Esophagus muscularis mucosa (tissue), 4 donors: Measurements from ENCODE around the gene PLXNB3. TPM values are rescaled to one million over a fixed set of nuclear protein-coding genes. Genes with fewer than 3 reads are reported as not detected.
A peak's percentile ranks its signal among the peaks of the same experiment; 100 is the strongest.

Source experiments
- DNase-seq: peaks from one replicate; pipeline ENCODE4 v3.0.0-alpha.2; 2017; ENCODE audit errors: extremely low spot score
- H3K27ac ChIP-seq, 4 donors: fragments of 200-600 bp; sonication (generic); replicated peaks in 1 of 4; 1 replicate in 3 of 4; 2 replicates in 1 of 4; pipeline ENCODE4 v1.5.1; 2016 to 2019; ENCODE audit warnings: mild to moderate bottlenecking in 1 of 4
- H3K27me3 ChIP-seq, 4 donors: fragments of 200-600 bp; sonication (generic); one replicate each; pipeline versions ENCODE4 v1.5.1 to v1.6.0; 2016 to 2019
- H3K36me3 ChIP-seq, 4 donors: fragments of 200-600 bp; sonication (generic); one replicate each; pipeline ENCODE4 v1.5.1; 2016 to 2019
- H3K4me1 ChIP-seq, 4 donors: fragments of 200-600 bp; sonication (generic); one replicate each; pipeline ENCODE4 v1.5.1; 2016 to 2019
- H3K4me3 ChIP-seq, 4 donors: fragments of 200-600 bp; sonication (generic); 1 replicate in 2 of 4; 2 replicates in 2 of 4; pipeline ENCODE4 v1.5.1; 2016 to 2019; ENCODE audit warnings: mild to moderate bottlenecking in 4 of 4, moderate library complexity in 1 of 4
- H3K9me3 ChIP-seq, 4 donors: fragments of 200-600 bp; sonication (generic); 1 replicate in 3 of 4; 2 replicates in 1 of 4; pipeline ENCODE4 v1.5.1; 2016 to 2019
- EP300 ChIP-seq: sonication (generic); formaldehyde crosslinking; IDR thresholded peaks from one replicate; pipeline ENCODE4 v1.6.1; 2017; ENCODE audit warnings: antibody characterized with exemption
- POLR2A ChIP-seq: fragments of 450-650 bp; IDR thresholded peaks from one replicate; pipeline ENCODE4 v1.6.1; 2017; ENCODE audit warnings: antibody characterized with exemption, moderate library complexity, mild to moderate bottlenecking, low read depth
- POLR2AphosphoS5 ChIP-seq, 2 donors: sonication (generic); formaldehyde crosslinking; IDR thresholded peaks; one replicate each; pipeline ENCODE4 v1.6.1; 2017; ENCODE audit warnings: antibody characterized with exemption in 2 of 2
- WGBS: methylation state at CpG from one replicate; pipeline ENCODE4 v1.1.5; 2018; 5-methylcytosine and 5-hydroxymethylcytosine counted together
- intact Hi-C: fragments of 100-400 bp; cut with DNase I; formaldehyde crosslinking; loops from one replicate; pipeline ENCODE4 v1.15.1; 2023
- total RNA-seq, 4 donors: library from RNA; depleted of rRNA; stranded (reverse); fragments of >200 nt; gene quantifications; one replicate each; pipeline versions ENCODE4 v1.1.0 to v1.2.1, GENCODE V29; 2016
- TF ChIP-seq, protein P1 (sequence below), 3 experiments: fragments of 200-600 bp in 2 of 3; fragments of 450-650 bp in 1 of 3; sonication (generic) in 2 of 3; IDR thresholded peaks; one replicate each; pipeline ENCODE4 v1.5.1; 2017 to 2019; ENCODE audit warnings: antibody characterized with exemption in 3 of 3, mild to moderate bottlenecking in 2 of 3, moderate library complexity in 1 of 3

PLXNB3 gene
- total RNA-seq, 4 donors from 2014 or later, result 6.1 to 21.9 (median 17.6) TPM

DNA sequence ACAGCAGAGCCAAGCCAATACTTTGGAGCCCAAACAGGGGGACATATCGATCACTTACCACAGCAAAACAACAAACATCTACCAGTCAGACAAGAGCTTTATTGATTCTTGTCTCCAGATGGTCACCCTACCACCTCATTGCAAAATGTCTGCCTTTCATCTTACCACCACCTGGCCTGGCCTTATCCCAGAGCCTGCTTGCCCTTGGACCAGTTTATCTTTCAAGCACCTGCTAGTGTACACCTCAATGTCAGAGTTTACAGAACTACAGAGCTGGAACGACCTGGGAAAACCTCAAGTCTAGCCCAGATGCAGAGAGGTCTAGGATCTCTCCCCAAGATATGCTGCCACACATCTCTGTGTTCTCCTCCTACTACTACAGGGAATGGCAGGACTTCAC, 44.3 kb upstream of the PLXNB3 start:
- intact Hi-C loops, result no loop called here
- no peak for DNase-seq
- 65% methylated on average over 2 of the region's 2 CpGs for WGBS

DNA sequence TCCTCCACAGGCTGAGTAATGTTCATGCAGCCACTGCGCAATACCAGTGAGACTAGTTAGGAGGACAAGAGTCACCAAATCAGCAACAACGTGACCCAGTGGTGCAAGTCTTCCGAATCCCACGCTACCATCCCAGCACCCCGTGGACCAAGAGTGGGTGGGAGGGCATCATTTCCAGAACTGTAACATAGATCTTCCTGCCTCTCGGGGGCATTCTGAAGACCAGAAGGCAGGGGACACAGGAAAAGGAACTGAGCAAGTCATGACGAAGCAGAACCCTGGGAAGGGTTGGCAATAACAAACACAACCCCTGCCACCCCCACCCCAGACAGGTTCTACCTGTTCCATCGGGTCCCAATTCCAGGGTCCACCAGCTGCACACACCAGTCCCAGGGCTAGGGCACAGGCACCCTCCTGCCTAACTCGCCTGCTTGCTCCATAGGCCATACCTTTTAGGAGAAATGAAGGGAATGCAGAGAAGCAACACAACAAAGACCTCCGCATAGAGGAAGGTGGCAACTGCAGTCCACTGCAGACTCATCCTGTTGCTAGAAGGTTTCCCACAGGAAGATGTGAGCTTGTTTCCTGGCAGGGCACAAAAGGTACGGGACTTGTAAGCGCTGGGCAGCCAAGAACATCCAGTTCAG, 41.2 kb upstream of the PLXNB3 start:
- Histone ChIP-seq H3K4me1 (peaks cover 35 to 47% (median 44%) of the 10 kb centered on the region in 4 donors), H3K27ac (peak overlapping the region; percentile 84 to 92 (median 88)), H3K9me3 (no peaks in the 10 kb centered on the region), H3K4me3 (peak overlapping the region; percentile 67 to 78 (median 72)), H3K36me3 (peaks cover 6 to 32% (median 30%) of the 10 kb centered on the region in 4 donors), H3K27me3 (no peaks in the 10 kb centered on the region)
- 60% methylated on average over 11 of the region's 12 CpGs for WGBS
- intact Hi-C loops, result no loop called here
- no peak for TF ChIP-seq POLR2AphosphoS5 (IDR thresholded peaks at IDR 0.05)
- TF ChIP-seq, protein P1, sequence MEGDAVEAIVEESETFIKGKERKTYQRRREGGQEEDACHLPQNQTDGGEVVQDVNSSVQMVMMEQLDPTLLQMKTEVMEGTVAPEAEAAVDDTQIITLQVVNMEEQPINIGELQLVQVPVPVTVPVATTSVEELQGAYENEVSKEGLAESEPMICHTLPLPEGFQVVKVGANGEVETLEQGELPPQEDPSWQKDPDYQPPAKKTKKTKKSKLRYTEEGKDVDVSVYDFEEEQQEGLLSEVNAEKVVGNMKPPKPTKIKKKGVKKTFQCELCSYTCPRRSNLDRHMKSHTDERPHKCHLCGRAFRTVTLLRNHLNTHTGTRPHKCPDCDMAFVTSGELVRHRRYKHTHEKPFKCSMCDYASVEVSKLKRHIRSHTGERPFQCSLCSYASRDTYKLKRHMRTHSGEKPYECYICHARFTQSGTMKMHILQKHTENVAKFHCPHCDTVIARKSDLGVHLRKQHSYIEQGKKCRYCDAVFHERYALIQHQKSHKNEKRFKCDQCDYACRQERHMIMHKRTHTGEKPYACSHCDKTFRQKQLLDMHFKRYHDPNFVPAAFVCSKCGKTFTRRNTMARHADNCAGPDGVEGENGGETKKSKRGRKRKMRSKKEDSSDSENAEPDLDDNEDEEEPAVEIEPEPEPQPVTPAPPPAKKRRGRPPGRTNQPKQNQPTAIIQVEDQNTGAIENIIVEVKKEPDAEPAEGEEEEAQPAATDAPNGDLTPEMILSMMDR (IDR thresholded peaks at IDR 0.05), result no peak
- no peak for TF ChIP-seq POLR2A
- no peak for TF ChIP-seq EP300
- no peak for DNase-seq

More for the DNA sequence above, 44.3 kb upstream of the PLXNB3 start:
- Histone ChIP-seq H3K36me3 (peaks cover 6 to 49% (median 47%) of the 10 kb centered on the region in 4 donors), H3K4me1 (peaks cover 7 to 16% (median 14%) of the 10 kb centered on the region in 4 donors), H3K27me3 (no peaks in the 10 kb centered on the region), H3K27ac (no peak overlapping the region), H3K4me3 (no peak overlapping the region), H3K9me3 (no peaks in the 10 kb centered on the region)
- TF ChIP-seq POLR2A (no peak), EP300 (no peak), POLR2AphosphoS5 (IDR thresholded peaks at IDR 0.05) (no peak)
- TF ChIP-seq, protein P1 (IDR thresholded peaks at IDR 0.05), result no peak

DNA sequence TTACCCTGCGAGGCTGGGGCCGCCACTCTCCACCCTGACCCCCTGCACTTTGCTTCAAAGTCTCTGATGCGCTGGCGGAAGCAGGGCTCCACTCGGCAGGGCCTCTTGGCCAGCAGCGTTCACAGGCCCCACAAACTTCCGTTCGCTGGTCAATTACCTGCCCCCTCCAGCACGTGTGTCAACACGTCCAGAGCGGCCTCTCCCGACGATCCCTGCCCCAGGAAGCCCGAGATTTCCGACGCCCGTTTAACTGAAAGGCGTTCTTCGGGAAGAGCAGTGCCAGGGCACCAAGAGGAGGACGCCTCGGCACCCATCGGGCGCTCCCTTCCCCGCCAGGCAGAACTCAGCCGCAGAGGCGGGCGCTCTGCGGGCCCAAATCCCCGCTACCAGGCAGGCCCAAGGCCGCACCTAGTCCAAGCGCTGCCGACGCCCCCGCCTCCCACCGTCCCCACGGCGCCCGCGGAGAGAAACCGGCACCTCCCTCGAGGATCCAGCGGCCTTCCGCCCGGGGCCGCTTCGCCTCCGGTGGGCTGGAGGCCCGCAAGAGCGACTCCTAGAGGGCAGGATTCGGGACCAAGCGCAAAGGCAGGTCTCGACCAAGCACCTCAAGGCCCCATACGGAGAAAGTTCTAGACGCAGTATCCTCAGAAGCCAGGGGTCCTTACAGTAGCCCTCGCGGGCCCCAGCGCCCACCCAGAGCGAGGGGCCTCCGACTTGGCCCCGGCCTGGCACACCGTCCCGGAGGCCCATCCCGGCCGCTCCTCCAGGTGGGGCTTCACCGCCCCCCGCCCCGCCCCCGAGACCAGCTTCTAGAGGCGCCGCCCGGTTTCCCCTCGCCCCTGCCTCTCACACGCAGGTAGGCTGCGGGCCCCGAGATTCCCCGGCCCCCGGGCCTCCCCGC, 40.4 kb upstream of the PLXNB3 start:
- DNase-seq, result no peak
- intact Hi-C loops, result no loop called here
- WGBS, result 43% methylated on average over 30 of the region's 78 CpGs

DNA sequence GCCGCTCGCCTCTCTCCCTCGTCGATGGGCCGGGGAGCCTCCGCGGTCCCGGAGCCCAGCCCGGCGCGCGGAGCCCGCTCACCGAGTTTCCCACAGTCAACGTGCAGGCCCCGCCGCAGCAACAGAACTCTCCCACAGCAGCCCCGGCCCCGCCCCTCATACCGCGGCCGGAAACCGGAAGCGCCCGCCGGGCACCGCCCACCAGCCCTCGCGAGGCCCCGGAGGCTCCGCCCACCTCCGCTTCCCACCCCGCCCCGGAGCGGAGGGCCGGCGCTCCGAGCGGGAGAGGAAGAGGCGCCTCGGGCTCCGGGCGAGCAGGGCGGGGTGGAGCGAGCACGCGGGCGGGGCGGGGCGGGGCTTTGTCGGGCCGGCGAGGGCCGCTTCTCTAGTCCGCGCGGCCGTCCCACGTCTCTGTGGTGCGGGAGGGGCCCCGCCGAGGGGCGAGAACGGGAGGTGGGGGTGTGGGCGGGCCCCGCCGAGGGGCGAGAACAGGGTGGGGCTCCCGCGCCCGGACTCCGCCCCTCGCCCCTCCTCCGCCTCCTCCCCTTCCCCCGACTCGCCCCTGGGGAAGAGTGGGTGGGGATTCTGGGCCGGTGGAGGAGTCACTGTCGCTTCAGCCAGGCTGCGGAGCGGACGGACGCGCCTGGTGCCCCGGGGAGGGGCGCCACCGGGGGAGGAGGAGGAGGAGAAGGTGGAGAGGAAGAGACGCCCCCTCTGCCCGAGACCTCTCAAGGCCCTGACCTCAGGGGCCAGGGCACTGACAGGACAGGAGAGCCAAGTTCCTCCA, 39.6 kb upstream of the PLXNB3 start, which contains the start of the genes ABCD1 and BCAP31:
TSS of gene ABCD1 (plus strand) at position 605 of the 787 bp plus-strand sequence. CDS start 411 bp downstream, outside the sequence.
TSS of gene BCAP31 (minus strand) at position 136 of the 787 bp plus-strand sequence. CDS start 1,143 bp downstream, outside the sequence.
- Histone ChIP-seq H3K4me3 (peak within 1 kb of the TSS; percentile 67 to 78 (median 72)), H3K36me3 (peaks cover under 1 to 20% (median 15%) of the 10 kb centered on the region in 4 donors), H3K4me1 (peaks cover 42 to 61% (median 59%) of the 10 kb centered on the region in 4 donors), H3K27ac (peak within 1 kb of the TSS; percentile 84 to 92 (median 88)), H3K27me3 (no peaks in the 10 kb centered on the region), H3K9me3 (no peaks in the 10 kb centered on the region)
- DNase-seq, result peak; percentile 94
- intact Hi-C loops, result no loop called here
- TF ChIP-seq EP300 (no peak), POLR2A (peak; percentile 75), POLR2AphosphoS5 (IDR thresholded peaks at IDR 0.05) (peak; percentile 74 to 93)
- TF ChIP-seq, protein P1 (IDR thresholded peaks at IDR 0.05), result no peak
- WGBS, result 38% methylated on average over 33 of the region's 88 CpGs

More for the DNA sequence above, 40.4 kb upstream of the PLXNB3 start:
- peaks cover 6 to 25% (median 23%) of the 10 kb centered on the region in 4 donors for H3K36me3 ChIP-seq
- H3K9me3 ChIP-seq, result no peaks in the 10 kb centered on the region
- H3K27me3 ChIP-seq, result no peaks in the 10 kb centered on the region
- H3K4me1 ChIP-seq, result peaks cover 42 to 55% (median 52%) of the 10 kb centered on the region in 4 donors
- peak overlapping the region; percentile 67 to 78 (median 72) for H3K4me3 ChIP-seq
- TF ChIP-seq, protein P1 (IDR thresholded peaks at IDR 0.05), result peak; percentile 10 to 27 (median 21)
- TF ChIP-seq POLR2A, result no peak
- peak overlapping the region; percentile 84 to 92 (median 88) for H3K27ac ChIP-seq
